Small intestine (tissue), 7 donors: ENCODE data around the gene SMIM36. TPM values are rescaled to one million over a fixed set of nuclear protein-coding genes. Genes with fewer than 3 reads are reported as not detected.
"Not testable (repeated sequence)": the region's sequence is repeated elsewhere in the genome, so short reads cannot be mapped to it uniquely, and the experiment has no call there.

Experiments used
- DNase-seq, 2 donors: peaks; one replicate each; pipeline versions ENCODE4 v3.0.0 to v3.0.0-alpha.2; 2013
- FAIRE-seq: peaks from 2 replicates; lab custom pipeline; 2012; peaks lifted over from hg19 to GRCh38; lab: Jason Lieb, UNC
- H3K27ac ChIP-seq, 3 donors: one replicate each; pipeline ENCODE4 v1.5.1; 2013; ENCODE audit warnings: low read length in 2 of 3, mild to moderate bottlenecking in 2 of 3, control low read depth in 1 of 3, inconsistent platforms in 1 of 3, low read depth in 1 of 3, moderate library complexity in 1 of 3
- H3K27me3 ChIP-seq, 3 donors: one replicate each; pipeline ENCODE4 v1.6.1; 2013; ENCODE audit warnings: low read length in 3 of 3, inconsistent platforms in 1 of 3; ENCODE audit not compliant: control insufficient read depth in 3 of 3, insufficient read depth in 3 of 3
- H3K36me3 ChIP-seq, 3 donors: one replicate each; pipeline ENCODE4 v1.6.1; 2013; ENCODE audit warnings: low read length in 3 of 3, inconsistent platforms in 1 of 3, low read depth in 1 of 3, mild to moderate bottlenecking in 1 of 3, moderate library complexity in 1 of 3; ENCODE audit not compliant: control insufficient read depth in 3 of 3, insufficient read depth in 2 of 3
- H3K4me1 ChIP-seq, 3 donors: one replicate each; pipeline ENCODE4 v1.6.1; 2013; ENCODE audit warnings: low read length in 2 of 3, inconsistent platforms in 1 of 3, low read depth in 1 of 3, mild to moderate bottlenecking in 1 of 3, moderate library complexity in 1 of 3; ENCODE audit not compliant: control insufficient read depth in 3 of 3, insufficient read depth in 2 of 3
- H3K4me3 ChIP-seq, 3 donors: one replicate each; pipeline ENCODE4 v1.5.1; 2013; ENCODE audit warnings: low read length in 3 of 3, control low read depth in 1 of 3, inconsistent platforms in 1 of 3, low read depth in 1 of 3, mild to moderate bottlenecking in 1 of 3, moderate library complexity in 1 of 3
- H3K9me3 ChIP-seq, 2 donors: one replicate each; pipeline ENCODE4 v1.6.1; 2013; ENCODE audit warnings: low read depth in 1 of 2, low read length in 1 of 2; ENCODE audit not compliant: control insufficient read depth in 2 of 2, insufficient read depth in 1 of 2
- WGBS, 3 donors: extraction: QIAGEN DNeasy Blood & Tissue Kit; methylation state at CpG; one replicate each; pipeline ENCODE4 v1.1.7; 2013; 5-methylcytosine and 5-hydroxymethylcytosine counted together
- polyA plus RNA-seq, 4 donors: library from polyadenylated mRNA; stranded (reverse) in 3 of 4; unstranded in 1 of 4; fragments of 200-250 nt in 3 of 4; fragments of 120-200 nt in 1 of 4; gene quantifications; one replicate each; pipeline versions ENCODE4 v1.2.1 to v1.2.3, GENCODE V29; 2013
- donor health status: healthy with polysubstance abuse.
- donor health status: control.
- donor health status: control.
- donor health status: Bipolar disorder and iron deficiency.
- donor health status: healthy.

SMIM36 gene
- polyA plus RNA-seq, 4 donors = not detected

GRCh38 chr17:55432358-55433028, 78.8 kb downstream of the SMIM36 start:
- Histone ChIP-seq H3K27me3 (no peaks in the 10 kb centered on the region), H3K27ac (peak overlapping the region in 2 of 3 donors; percentile 80 to 81), H3K9me3 (no peaks in the 10 kb centered on the region), H3K36me3 (no peaks in the 10 kb centered on the region), H3K4me1 (peaks cover 0 to 25% (median 9%) of the 10 kb centered on the region in 3 donors), H3K4me3 (no peak overlapping the region)
- 82 to 85% (median 83%) methylated on average over 4 of the region's 4 CpGs for WGBS, 3 donors
- no peak for DNase-seq
- no peak for FAIRE-seq

- H3K36me3 ChIP-seq, H3K9me3 ChIP-seq, FAIRE-seq, DNase-seq, H3K27ac ChIP-seq, H3K27me3 ChIP-seq, H3K4me3 ChIP-seq: not testable (repeated sequence)
- H3K4me1 ChIP-seq = peaks cover 0 to 25% (median 9%) of the 10 kb centered on the region in 3 donors
- no CpG with 5 or more reads among the region's 1 CpG for WGBS, 3 donors
These were observed 79.3 kb downstream of the SMIM36 start for GRCh38 chr17:55431914-55432313.

- Histone ChIP-seq H3K36me3 (no peaks in the 10 kb centered on the region), H3K27ac (no peak overlapping the region), H3K27me3 (no peaks in the 10 kb centered on the region), H3K4me1 (peaks cover 0 to 22% (median 9%) of the 10 kb centered on the region in 3 donors), H3K4me3 (no peak overlapping the region), H3K9me3 (no peaks in the 10 kb centered on the region)
- peak in 1 of 2 donors; percentile 33 for DNase-seq
- no peak for FAIRE-seq
- 48 to 54% (median 49%) methylated on average over 4 of the region's 4 CpGs for WGBS, 3 donors
These were observed 80.5 kb downstream of the SMIM36 start for GRCh38 chr17:55430541-55431288.

- FAIRE-seq (no peak), DNase-seq (no peak)
- 86 to 98% (median 91%) methylated on average over 2 of the region's 2 CpGs for WGBS, 3 donors
- Histone ChIP-seq H3K9me3 (no peaks in the 10 kb centered on the region), H3K36me3 (no peaks in the 10 kb centered on the region), H3K4me1 (peaks cover 0 to 7% (median 3%) of the 10 kb centered on the region in 3 donors), H3K27me3 (peaks cover 0 to 4% (median 0%) of the 10 kb centered on the region in 3 donors), H3K27ac (no peak overlapping the region), H3K4me3 (no peak overlapping the region)
These were observed 83.7 kb downstream of the SMIM36 start for GRCh38 chr17:55427587-55427882.

- Histone ChIP-seq H3K4me3 (no peak overlapping the region), H3K4me1 (peaks cover 0 to 7% (median 6%) of the 10 kb centered on the region in 3 donors), H3K27ac (no peak overlapping the region), H3K36me3 (no peaks in the 10 kb centered on the region), H3K27me3 (peaks cover 0 to 4% (median 0%) of the 10 kb centered on the region in 3 donors), H3K9me3 (no peaks in the 10 kb centered on the region)
- 56 to 81% (median 60%) methylated on average over 2 of the region's 2 CpGs for WGBS, 3 donors
- FAIRE-seq (no peak), DNase-seq (no peak)
These were observed 84.2 kb downstream of the SMIM36 start for GRCh38 chr17:55426851-55427586.

GRCh38 chr17:55424893-55425540, 86.2 kb downstream of the SMIM36 start:
- Histone ChIP-seq H3K4me3 (no peak overlapping the region), H3K27me3 (peaks cover 0 to 4% (median 0%) of the 10 kb centered on the region in 3 donors), H3K4me1 (peaks cover 2 to 6% (median 4%) of the 10 kb centered on the region in 3 donors), H3K27ac (no peak overlapping the region), H3K9me3 (no peaks in the 10 kb centered on the region), H3K36me3 (no peaks in the 10 kb centered on the region)
- FAIRE-seq (no peak), DNase-seq (no peak)
- WGBS, 3 donors = 25 to 47% (median 30%) methylated on average over 4 of the region's 4 CpGs

- Histone ChIP-seq H3K27me3 (peaks cover 0 to 4% (median 0%) of the 10 kb centered on the region in 3 donors), H3K36me3 (no peaks in the 10 kb centered on the region), H3K9me3 (no peaks in the 10 kb centered on the region), H3K4me1 (peaks cover 2 to 6% (median 4%) of the 10 kb centered on the region in 3 donors), H3K27ac (no peak overlapping the region), H3K4me3 (no peak overlapping the region)
- no peak for FAIRE-seq
- WGBS, 3 donors = 48 to 67% (median 65%) methylated on average over 3 of the region's 3 CpGs
- no peak for DNase-seq
These were observed 87.7 kb downstream of the SMIM36 start for GRCh38 chr17:55423535-55423934.

- WGBS, 3 donors = 51 to 68% (median 54%) methylated on average over 6 of the region's 6 CpGs
- FAIRE-seq, H3K4me1 ChIP-seq, DNase-seq, H3K9me3 ChIP-seq, H3K4me3 ChIP-seq, H3K36me3 ChIP-seq, H3K27me3 ChIP-seq, H3K27ac ChIP-seq: not testable (repeated sequence)
These were observed 88.5 kb downstream of the SMIM36 start for GRCh38 chr17:55422828-55423164.
